Osteoblast (primary cell): ENCODE data around the gene NFIA. TPM values are rescaled to one million over a fixed set of nuclear protein-coding genes. Genes with fewer than 3 reads are reported as not detected.
"Not testable (repeated sequence)": the region's sequence is repeated elsewhere in the genome, so short reads cannot be mapped to it uniquely, and the experiment has no call there.

Experiments
- DNase-seq: peaks from one replicate; pipeline ENCODE4 v3.0.0; 2011; ENCODE audit warnings: low spot score, mixed read lengths; ENCODE audit not compliant: insufficient read length; ENCODE audit errors: missing footprints
- H2AFZ ChIP-seq: 2 replicates; pipeline ENCODE4 v1.6.0; 2011; ENCODE audit warnings: mild to moderate bottlenecking, low read length
- H3K27ac ChIP-seq: 2 replicates; pipeline ENCODE4 v1.5.1; 2011; ENCODE audit warnings: mild to moderate bottlenecking, low read depth, low read length, moderate library complexity
- H3K27me3 ChIP-seq: 2 replicates; pipeline ENCODE4 v1.6.0; 2012; ENCODE audit warnings: mild to moderate bottlenecking, control low read depth, inconsistent platforms, low read length, moderate library complexity; ENCODE audit not compliant: insufficient read depth
- H3K36me3 ChIP-seq: 2 replicates; pipeline ENCODE4 v1.5.1; 2011; ENCODE audit warnings: mild to moderate bottlenecking, low read length, control low read depth, moderate library complexity; ENCODE audit not compliant: insufficient read depth
- H3K4me1 ChIP-seq: 2 replicates; pipeline ENCODE4 v1.5.1; 2011; ENCODE audit warnings: mild to moderate bottlenecking, low read length, control low read depth, moderate library complexity; ENCODE audit not compliant: insufficient read depth
- H3K4me2 ChIP-seq: 2 replicates; pipeline ENCODE4 v1.6.0; 2011; ENCODE audit warnings: mild to moderate bottlenecking, low read length; ENCODE audit not compliant: insufficient read depth
- H3K4me3 ChIP-seq: fragments of 200-600 bp; sonication (generic); 3 replicates; pipeline ENCODE4 v1.5.1; 2012; ENCODE audit warnings: mild to moderate bottlenecking, low read length, inconsistent platforms; ENCODE audit not compliant: insufficient read depth
- H3K79me2 ChIP-seq: 2 replicates; pipeline ENCODE4 v1.6.0; 2012; ENCODE audit warnings: mild to moderate bottlenecking, low read length, control low read depth, inconsistent platforms; ENCODE audit not compliant: insufficient read depth
- H3K9me3 ChIP-seq: 2 replicates; pipeline ENCODE4 v1.5.1; 2011; ENCODE audit warnings: low read depth, low read length, control low read depth
- H4K20me1 ChIP-seq: 2 replicates; pipeline ENCODE4 v1.6.0; 2012; ENCODE audit warnings: mild to moderate bottlenecking, low read length, control low read depth; ENCODE audit not compliant: insufficient read depth
- total RNA-seq: library from RNA; depleted of rRNA; stranded (reverse); fragments of >200 nt; gene quantifications from 2 replicates; pipeline ENCODE4 v1.2.3, GENCODE V29; 2012
- TF ChIP-seq, protein P1 (sequence below): IDR thresholded peaks from 2 replicates; pipeline ENCODE4 v1.5.1; 2011; ENCODE audit warnings: mild to moderate bottlenecking, low read depth, low read length, moderate library complexity; ENCODE audit errors: extremely low read depth

Gene NFIA
- total RNA-seq, 1 donor, result 7.2 TPM

DNA sequence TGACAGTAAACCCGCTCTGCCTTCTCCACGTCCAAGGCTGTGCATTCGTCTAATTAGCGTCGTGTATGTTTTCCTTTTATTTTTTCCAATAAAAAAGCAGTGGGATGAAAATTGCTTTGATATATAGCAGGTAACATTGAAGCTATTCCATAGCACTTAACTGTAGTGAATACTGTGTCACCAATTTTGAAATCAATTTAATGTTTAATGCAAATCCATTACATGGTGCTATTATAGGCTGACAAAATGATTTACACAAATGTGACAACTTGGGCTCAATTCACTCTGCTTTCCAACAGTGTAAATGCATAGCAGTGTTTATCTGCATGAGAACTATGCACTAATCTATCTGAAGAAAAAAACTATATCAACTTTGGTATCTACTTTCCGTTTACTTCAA is 377.8 kb downstream of the NFIA start:
- DNase-seq, result no peak
- Histone ChIP-seq H2AFZ (no peak overlapping the region), H3K4me1 (no peaks in the 10 kb centered on the region), H3K79me2 (no peaks in the 10 kb centered on the region), H3K27ac (no peak overlapping the region), H3K4me3 (no peak overlapping the region), H3K4me2 (no peak overlapping the region), H3K27me3 (no peaks in the 10 kb centered on the region), H3K9me3 (no peaks in the 10 kb centered on the region), H3K36me3 (no peaks in the 10 kb centered on the region), H4K20me1 (no peaks in the 10 kb centered on the region)
- TF ChIP-seq, protein P1, sequence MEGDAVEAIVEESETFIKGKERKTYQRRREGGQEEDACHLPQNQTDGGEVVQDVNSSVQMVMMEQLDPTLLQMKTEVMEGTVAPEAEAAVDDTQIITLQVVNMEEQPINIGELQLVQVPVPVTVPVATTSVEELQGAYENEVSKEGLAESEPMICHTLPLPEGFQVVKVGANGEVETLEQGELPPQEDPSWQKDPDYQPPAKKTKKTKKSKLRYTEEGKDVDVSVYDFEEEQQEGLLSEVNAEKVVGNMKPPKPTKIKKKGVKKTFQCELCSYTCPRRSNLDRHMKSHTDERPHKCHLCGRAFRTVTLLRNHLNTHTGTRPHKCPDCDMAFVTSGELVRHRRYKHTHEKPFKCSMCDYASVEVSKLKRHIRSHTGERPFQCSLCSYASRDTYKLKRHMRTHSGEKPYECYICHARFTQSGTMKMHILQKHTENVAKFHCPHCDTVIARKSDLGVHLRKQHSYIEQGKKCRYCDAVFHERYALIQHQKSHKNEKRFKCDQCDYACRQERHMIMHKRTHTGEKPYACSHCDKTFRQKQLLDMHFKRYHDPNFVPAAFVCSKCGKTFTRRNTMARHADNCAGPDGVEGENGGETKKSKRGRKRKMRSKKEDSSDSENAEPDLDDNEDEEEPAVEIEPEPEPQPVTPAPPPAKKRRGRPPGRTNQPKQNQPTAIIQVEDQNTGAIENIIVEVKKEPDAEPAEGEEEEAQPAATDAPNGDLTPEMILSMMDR, result no peak

DNA sequence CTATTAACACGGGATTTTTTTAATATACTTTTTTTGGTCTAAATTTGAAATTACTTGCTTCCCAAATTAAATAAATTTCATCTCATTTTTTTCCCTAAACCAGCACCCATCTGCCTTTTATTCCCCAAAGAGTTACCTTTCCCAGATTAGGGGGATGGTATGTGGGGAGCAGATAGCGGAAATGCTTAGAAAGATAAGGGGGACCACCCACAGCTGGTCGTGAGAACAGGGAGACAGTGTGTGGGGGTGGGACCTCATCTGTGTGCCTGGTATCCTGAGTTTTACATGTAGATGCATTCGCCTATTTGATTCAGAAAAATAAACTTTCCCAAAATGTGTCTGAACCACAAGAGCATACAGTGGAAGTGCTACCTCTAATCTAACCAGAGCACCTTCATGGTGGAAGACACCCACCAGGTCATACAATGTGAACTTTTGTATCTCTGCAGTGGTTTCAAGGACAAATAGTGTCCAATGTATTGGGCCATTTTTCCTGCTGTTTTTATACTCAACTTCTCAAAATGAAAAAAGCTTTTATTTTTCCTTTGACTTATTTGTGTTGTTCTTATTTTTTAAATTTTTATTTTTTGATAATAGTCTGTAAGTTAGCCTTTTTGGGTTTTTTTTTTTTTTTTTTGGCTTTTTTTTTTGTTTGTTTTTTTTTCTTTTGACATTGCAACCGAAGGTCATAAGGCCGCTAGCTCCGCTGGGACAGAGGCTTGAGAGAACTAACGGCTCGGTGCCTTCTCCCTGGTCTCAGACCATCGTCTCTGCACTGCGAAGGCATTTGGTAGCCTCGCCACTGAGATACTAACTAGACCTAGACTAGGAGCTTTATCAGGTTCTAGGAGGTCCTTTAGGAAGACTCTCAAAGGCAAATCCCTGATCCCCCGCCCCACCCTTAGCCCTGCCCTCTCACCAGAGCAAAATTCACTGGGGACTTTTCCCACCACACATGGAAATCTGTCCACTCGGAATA is 379.3 kb downstream of the NFIA start:
- DNase-seq, result no peak
- Histone ChIP-seq H3K36me3 (no peaks in the 10 kb centered on the region), H4K20me1 (no peaks in the 10 kb centered on the region), H3K27me3 (no peaks in the 10 kb centered on the region), H3K79me2 (no peaks in the 10 kb centered on the region), H3K9me3 (no peaks in the 10 kb centered on the region), H3K4me2 (no peak overlapping the region), H3K4me3 (no peak overlapping the region), H3K4me1 (no peaks in the 10 kb centered on the region), H2AFZ (no peak overlapping the region), H3K27ac (no peak overlapping the region)
- TF ChIP-seq, protein P1, result no peak

- Histone ChIP-seq H3K4me1 (no peaks in the 10 kb centered on the region), H3K4me3 (no peak overlapping the region), H2AFZ (no peak overlapping the region), H3K36me3 (no peaks in the 10 kb centered on the region), H3K9me3 (no peaks in the 10 kb centered on the region), H3K27ac (no peak overlapping the region), H3K79me2 (no peaks in the 10 kb centered on the region), H3K4me2 (no peak overlapping the region), H4K20me1 (no peaks in the 10 kb centered on the region), H3K27me3 (no peaks in the 10 kb centered on the region)
- TF ChIP-seq, protein P1, result no peak
- no peak for DNase-seq
These were observed 380.3 kb downstream of the NFIA start for GRCh38 chr1:61462628-61463027.

DNA sequence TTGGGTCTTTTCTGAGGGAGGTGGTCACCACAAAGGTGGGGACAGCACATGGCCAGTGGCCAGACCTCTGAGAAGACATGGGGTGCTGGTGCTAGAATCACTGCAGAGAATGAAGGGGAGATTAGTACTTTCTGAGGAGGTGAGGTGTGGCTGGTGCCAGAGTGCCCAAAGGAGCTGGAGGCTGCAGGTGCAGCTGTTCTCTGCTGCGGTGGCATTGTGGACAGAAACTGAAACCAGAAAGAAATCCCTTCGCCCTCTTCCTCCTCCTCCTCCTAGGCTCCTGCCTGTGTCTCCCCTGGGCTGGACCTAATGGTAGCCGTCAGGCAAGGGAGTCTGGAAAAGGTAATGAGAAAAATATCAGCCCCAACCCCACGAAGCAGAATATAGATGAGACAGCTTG is 380.9 kb downstream of the NFIA start:
- Histone ChIP-seq H3K4me3 (no peak overlapping the region), H3K9me3 (no peaks in the 10 kb centered on the region), H3K4me1 (no peaks in the 10 kb centered on the region), H3K27ac (no peak overlapping the region), H3K4me2 (no peak overlapping the region), H2AFZ (no peak overlapping the region), H3K79me2 (no peaks in the 10 kb centered on the region), H3K36me3 (no peaks in the 10 kb centered on the region), H3K27me3 (no peaks in the 10 kb centered on the region), H4K20me1 (no peaks in the 10 kb centered on the region)
- TF ChIP-seq, protein P1, result no peak
- no peak for DNase-seq

DNA sequence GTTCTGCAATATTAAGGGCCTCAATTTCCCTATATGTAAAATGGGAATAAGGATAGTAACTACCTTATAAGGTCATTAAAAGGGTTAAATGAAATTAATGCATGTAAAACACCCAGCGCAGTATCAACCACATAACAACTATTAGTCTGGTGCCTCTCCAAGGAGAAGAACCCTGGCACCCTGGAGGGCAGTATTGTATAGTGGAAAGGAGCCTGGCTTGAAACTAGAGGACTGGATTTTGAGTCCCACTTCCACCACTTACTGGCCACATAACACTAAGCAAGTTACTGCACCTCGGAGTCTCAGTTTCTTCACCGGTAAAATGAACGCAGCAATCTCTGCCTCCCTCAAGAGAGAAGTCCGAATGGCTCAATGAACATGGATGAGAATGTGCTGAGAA is 385.5 kb downstream of the NFIA start:
- not testable (repeated sequence) for DNase-seq, H3K4me2 ChIP-seq, H3K27me3 ChIP-seq, H3K79me2 ChIP-seq, H3K9me3 ChIP-seq, H3K4me1 ChIP-seq, H3K4me3 ChIP-seq, H4K20me1 ChIP-seq, H3K27ac ChIP-seq, H3K36me3 ChIP-seq, H2AFZ ChIP-seq
